GM19324 (cell line): ENCODE results near the gene FETUB.

Source experiments
- ATAC-seq: cut with Tn5 transposase; IDR thresholded peaks from one replicate; pipeline ENCODE4 v1.9.1; 2021; ENCODE audit warnings: mild to moderate bottlenecking, moderate library complexity; ENCODE audit not compliant: unreplicated experiment, low FRiP score

The FETUB gene

DNA sequence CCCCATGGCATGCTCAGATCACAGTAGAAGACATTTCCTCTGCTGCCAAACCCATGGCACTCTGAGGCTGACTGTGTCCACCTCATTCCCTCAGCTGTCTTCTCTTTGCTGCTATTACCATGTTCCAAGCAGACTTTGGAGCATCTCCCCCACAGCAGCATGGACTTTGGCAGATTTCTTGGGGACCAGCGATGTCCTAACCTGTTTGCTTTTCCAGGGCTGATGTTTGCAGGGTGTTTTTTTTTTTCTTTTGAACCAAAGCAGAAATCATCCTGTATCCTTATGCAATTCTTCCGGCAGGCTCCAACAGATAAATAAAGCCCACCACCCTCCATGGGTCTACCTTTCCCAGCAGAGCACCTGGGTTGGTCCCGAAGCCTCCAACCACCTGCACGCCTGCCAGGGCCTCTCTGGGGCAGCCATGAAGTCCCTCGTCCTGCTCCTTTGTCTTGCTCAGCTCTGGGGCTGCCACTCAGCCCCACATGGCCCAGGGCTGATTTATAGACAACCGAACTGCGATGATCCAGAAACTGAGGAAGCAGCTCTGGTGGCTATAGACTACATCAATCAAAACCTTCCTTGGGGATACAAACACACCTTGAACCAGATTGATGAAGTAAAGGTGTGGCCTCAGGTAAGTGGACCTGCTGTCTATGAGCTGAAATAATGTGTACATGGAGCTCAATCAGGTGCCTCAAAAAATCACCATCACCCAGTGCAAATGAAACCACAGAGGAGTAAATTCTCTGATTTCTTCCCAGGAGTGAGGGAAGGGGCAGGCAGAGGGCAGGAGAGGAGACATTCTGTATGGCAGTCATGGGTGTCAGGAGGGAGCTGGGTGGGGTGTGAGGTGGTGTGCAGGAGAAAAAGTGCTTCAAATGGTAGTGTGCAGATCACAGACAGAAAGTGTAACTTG is 27.2 kb upstream of the FETUB start, which contains the start of gene AHSG:
Gene AHSG (plus strand): TSS at position 340 of the 916 bp plus-strand sequence. CDS start 82 bp downstream, at position 422.
- no peak for ATAC-seq

DNA sequence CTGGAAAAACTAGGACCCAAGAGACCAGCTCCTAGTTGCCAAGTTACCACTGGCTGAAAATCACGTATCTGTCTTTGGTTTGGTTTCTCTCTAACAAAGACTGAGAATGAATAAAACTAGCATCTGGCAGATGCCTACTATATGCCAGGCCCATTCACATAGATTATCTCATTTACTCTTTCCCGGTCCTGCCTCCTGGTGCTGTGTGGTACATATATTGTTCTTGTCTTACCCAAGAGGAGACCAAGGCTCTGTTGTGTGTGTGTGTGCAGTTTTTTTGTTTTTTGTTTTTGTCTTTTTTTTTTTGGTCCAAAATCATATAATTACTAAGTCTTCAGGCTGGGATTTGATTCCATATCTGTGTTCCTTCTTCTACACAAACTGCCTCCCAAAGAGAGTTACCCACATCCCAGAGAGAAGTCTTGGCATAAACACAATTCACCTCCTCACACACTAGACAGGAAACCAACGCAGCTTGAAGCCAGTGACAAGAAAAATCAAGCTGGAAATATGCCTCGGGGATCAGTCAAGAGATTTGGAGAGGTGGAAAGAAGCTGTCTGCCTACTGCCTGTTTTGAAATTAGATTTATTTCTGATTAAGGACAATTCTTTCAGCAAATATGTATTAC is 26.4 kb upstream of the FETUB start:
- ATAC-seq = no peak

DNA sequence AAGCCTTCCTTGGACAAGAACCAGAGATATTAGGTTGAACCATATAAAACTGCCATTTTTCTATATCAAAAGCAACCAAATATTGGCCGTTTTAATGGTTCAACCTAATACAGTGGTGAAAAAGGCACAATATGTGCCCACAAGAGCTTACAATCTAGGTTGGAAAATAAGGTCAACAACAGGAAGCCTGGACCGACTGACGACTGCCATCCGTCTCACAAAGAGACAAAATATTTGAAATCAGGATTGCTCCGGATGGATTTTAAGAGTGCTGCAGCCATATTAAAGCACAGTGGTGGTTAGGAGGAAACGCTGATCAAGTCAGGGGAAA is 26.0 kb upstream of the FETUB start:
- no peak for ATAC-seq

GRCh38 chr3:186614597-186615483 is 25.4 kb upstream of the FETUB start:
- ATAC-seq = peak; percentile 52

- no peak for ATAC-seq
These were observed 23.9 kb upstream of the FETUB start for GRCh38 chr3:186616299-186616617.

DNA sequence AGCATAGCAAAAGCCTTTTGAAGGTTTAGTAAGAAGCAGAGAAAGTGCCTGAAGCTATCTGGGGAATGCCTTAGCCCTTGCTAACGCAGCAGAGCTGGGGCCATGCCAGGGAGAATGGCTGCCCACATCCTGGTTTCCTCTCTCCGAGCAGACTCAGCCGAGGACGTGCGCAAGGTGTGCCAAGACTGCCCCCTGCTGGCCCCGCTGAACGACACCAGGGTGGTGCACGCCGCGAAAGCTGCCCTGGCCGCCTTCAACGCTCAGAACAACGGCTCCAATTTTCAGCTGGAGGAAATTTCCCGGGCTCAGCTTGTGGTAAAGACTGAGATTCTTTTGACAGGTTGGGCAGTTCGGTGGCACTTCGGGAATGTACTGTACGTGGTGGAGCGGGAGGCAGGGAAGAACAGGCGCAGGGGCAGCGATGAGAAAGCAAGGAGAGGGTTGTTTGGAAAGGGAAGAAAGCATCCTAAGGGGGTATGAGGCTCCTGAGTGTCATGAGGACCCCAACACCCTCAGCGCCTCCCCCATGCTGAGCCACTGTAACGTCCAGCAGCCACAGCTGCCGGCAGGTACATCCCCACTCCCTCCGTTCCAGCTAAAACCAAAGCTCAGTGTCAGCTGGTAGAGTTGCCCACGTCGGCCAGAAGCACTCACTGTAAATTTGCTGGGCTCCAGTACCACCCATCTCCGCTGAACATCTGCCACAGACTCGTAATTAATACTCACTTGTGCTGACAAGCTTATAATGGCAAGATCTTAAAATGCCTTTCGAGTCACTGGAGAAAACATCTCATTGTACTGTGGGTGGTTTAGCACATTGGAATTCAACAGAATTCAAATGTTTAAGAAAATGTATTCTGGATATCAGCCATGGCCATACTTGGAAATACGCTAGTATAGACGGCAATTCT is 22.9 kb upstream of the FETUB start:
- peak; percentile 83 for ATAC-seq

GRCh38 chr3:186618318-186618938 is 21.8 kb upstream of the FETUB start:
- ATAC-seq = no peak

- no peak for ATAC-seq
These were observed 20.4 kb upstream of the FETUB start for GRCh38 chr3:186619787-186620212.

- ATAC-seq = no peak
These were observed 19.7 kb upstream of the FETUB start for GRCh38 chr3:186620213-186621092.

DNA sequence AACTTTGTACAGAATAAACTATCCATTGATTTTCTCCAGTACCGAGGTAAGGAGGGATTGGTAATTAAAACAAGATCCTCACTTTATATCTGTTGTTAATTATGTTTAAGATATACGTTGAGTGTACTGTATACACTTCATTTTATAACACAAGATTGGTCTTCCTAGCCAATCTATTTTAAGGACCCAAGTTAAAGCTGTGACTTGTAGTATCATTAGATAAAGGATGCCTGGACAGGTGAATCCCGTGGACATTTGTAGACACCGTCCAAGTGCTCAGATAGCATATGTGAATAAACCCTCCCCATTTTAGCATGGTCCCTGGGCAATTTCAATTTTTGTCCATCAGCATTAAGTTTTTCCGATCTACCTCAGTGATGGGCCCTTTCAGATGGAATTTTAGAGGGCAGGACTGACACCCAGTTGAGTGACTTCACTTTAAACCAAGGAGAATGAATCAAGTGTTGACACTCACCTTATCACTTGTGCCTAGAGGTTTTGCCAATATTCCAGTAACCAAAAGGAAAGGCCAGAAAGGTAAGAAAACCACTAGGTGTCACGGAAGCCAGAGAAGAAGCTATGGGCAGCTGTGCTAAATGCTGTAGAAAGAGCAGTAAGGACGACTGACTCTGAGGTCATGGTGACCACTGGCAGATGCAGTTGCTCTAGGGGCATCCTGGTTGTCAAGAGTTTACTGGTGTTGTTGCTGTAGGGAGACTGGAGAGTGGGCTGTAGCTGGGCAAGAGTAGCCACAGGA is 18.1 kb upstream of the FETUB start:
- ATAC-seq = no peak

DNA sequence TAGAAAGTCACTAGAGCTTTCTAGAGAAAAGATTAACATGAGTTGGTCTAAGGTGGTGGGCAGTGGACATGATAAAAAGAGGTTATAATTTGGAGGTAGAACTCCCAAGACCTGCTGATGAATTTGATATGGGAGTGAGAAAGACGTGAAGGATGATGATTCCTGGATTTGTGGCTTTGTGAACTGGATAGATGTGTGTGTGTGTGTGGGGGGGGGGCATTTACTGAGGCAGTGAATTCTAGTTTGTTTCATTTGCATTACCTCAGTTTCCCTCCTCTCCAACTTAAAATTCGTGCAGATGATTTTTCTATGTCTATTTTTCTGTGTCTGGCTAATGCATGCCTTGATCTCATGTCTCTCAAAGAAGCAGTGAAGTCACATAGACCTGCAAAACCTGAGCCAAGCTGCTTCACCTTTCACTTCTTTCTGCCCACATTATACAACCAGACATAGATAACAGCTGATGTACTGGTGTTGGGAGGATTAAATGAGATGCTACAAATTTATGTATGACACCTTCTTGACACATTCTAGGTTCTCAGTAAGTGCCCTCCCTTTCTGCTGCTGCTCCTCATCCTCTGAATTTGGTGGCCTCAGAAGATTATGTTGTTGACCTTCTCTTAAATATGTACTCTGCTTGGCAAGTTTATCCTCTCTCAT is 17.4 kb upstream of the FETUB start:
- ATAC-seq = no peak

DNA sequence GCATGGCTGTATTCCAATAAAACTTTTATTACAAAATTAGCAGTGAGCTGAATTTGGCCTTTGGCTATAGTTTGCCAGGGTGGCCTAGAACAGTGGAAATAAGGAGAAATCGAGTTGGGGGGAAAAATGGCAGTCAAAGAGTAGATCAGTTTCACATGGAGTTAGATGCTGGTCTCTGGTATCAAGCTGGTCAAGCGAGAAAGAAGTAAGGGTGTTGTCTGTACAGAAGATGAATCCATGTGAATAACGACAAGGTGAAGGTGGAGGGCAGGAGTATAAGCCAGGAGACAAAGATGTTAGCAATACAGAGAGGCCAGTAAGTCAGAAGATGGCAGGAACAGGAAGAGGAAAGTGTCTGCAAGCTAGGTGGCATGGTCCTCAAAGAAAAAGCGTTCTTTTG is 15.6 kb upstream of the FETUB start:
- ATAC-seq = no peak

DNA sequence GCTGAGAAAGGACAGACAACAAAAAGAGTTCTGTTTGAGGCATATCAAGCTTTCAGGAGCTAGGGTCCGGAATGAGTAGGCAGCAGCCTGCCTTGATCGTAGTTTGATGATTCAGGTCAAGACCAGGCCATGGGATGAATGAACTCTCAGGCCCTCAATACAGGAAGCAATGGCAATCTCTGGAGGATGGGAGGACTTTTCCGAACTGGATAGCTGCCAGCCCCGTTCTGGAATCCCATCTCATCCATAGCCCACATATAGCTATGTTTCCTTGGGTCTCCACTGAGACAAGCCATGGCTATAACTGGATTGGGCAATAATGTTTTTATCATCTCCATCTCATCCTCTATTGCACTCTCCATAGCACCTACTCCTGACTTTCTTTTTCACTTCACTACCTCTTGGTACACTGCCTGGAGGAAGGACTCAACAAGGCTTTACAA is 14.6 kb upstream of the FETUB start:
- no peak for ATAC-seq

DNA sequence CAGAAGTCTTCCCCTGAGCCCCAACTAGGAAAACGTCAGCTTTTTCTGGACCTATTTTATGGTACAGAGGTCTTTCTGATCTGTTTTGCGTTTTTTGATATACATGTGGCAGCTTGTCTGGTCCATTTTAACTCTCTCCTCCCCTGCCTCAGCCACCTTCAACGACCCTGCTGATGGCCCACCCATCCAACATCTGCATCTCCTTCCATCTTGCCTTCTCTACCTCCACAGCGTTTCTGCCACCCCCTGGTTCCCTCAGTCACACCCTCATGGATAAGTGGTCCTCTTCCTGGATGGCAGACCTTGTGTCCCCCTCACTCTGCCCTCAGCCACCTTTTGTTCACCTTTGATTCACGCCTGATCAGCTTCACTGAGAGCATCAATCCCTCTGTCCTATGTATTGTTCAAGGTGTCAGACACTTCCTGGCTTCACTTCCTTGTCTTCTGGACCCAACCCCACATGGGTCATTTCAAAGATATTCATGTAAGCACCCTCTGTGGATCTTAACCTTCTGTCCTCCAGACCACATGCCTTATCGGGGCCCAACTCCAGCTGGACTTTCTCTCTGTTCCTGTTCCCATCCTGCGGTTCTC is 13.8 kb upstream of the FETUB start:
- ATAC-seq = no peak

- no peak for ATAC-seq
These were observed 12.3 kb upstream of the FETUB start for GRCh38 chr3:186627852-186628414.

- ATAC-seq = no peak
These were observed 11.4 kb upstream of the FETUB start for GRCh38 chr3:186628756-186629155.
